SH-SY5Y (cell line): Measurements from ENCODE around the gene RBFOX2.

Experiments
- GATA2 ChIP-seq: IDR thresholded peaks from 2 replicates; pipeline ENCODE4 v1.6.1; 2011; ENCODE audit warnings: mild to moderate bottlenecking, low read depth, low read length
- GATA3 ChIP-seq: IDR thresholded peaks from 2 replicates; pipeline ENCODE4 v1.6.1; 2011; ENCODE audit warnings: low read depth, mild to moderate bottlenecking, low read length, moderate library complexity

Gene RBFOX2

DNA sequence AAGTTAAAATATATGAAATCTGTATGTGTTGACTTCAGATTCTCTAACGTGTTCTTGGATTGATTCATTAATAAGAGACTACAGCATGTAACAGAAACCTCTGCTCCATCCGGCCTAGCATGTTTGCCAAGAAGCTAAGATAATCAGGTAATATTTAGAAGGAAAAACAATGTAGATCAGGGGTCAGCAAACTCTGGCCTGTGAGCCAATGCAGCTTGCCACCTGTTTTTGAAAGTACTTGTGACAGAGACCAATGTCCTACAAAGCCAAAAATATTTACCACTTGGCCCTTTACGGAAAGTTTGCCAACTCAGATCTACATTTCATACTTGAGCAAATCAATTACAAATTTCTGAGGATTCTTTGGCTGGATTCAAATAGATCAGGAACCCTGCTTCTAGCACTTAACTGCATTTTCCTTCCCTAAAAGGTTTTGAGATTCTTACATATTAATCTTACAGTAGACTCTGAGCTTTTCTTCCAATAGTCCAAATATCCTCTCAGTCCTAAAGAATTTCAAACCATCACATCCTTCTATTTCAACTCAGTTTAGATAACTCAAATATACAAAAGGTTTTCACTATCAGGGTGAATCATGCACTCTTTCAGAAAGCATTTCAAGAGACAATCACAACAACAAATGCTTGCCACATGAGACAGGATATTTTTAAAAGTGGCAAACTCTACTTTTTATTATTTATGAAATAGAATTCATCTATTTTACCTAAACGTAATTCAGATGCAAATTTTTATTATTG is 281.5 kb downstream of the RBFOX2 start:
- TF ChIP-seq GATA2 (no peak), GATA3 (no peak)

GRCh38 chr22:35746248-35746647 is 282.4 kb downstream of the RBFOX2 start:
- TF ChIP-seq GATA2 (no peak), GATA3 (no peak)

- no peak for TF ChIP-seq GATA2
- no peak for TF ChIP-seq GATA3
Measured at GRCh38 chr22:35743326-35743860, 285.2 kb downstream of the RBFOX2 start.

DNA sequence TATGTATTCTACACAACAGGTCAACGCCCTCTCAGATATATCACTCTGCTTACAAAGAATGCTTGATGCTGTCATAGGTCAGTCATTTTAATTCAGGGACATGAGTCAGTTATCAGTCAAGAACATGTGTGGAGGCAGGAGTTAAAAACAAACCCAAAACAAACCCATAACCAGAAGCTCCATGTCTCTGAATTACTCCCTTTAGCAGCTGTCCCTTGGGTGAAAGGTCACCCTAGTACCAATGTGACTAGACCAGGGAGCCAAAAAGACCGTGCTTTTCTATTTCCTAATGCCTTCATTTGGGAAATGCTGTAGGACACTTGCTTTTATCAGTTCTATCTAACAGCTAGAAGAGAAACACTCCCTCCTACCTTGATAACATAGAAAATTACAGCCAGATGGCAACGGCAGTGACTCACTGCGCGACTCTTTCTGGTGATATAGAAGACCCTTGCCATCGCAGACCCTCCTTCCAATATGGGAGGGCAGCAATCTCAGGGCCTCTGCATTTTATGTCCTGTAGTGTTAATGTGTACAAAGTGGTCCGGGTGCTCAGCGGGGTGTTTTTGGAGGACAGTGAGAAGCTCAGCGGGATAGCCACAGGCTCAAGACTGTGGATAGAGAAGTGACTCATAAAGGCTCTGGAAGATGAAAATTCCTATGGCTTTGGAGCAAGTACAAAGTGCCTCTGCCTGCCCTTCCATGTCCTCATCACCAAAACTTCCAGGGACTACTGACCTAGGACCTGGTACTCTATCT is 286.1 kb downstream of the RBFOX2 start:
- peak; percentile 34; the same call in 1 of the 2 replicates for TF ChIP-seq GATA3
- TF ChIP-seq GATA2: peak; percentile 67

DNA sequence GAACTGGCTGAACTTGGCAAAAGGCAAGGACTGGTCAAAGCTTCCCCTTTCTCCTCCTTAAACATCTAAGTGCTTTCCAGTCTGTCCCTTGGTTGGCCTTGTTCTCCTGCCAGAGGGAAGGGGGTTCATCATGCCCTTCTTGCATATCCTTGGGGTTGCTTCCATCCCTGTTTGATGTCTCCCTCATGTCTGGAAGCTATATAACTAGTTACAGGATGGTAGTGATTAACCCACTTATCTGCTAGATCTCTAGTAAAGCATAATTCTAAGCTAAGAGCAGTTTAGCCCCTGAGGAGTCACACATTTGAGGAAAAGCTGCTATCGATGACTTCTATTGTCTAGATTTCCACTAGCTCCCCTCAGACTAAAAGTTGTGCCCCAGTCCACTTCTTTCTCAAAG is 288.0 kb downstream of the RBFOX2 start:
- no peak for TF ChIP-seq GATA3
- TF ChIP-seq GATA2: peak; percentile 69

GRCh38 chr22:35739931-35740380 is 288.7 kb downstream of the RBFOX2 start:
- no peak for TF ChIP-seq GATA2
- TF ChIP-seq GATA3: no peak

DNA sequence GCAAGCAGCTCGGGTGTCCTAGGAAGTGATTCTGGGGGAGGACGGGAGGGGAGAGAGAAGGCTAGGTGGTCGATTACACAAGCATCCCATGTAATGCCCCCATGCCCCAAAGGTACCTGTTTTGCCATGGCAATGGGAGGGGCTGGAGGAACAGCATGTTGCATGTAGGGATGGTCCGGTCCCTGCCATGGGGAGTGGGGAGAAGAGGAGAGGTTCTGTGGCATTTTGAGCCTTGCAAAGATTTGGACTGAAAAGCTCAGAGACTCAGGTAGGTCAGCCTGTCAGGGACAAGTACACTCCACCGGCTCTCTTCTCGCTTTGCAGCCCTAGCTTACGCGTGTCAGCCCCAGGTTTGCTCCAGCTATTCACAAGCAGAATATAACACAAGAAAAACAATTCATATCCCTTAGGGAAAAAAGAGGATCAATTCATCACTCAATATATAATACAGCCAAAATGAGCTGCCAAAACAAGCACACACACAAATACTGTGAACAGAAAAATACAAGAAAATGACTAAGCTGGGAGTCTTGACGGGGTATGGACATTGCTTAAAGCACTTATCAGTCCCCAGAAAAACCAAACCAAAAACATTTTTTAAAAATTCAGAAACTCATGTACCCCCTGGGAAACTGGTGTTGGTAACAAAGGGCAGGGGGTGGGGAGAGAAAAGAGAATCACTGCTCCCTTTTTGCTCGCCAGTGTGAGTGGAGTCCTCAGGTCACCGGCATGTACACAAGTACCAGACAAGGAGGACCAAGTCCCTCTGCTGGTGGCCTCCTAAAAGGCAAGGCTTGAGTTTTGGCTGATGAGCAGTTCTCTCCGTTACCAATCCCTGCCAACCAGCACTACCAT is 289.3 kb downstream of the RBFOX2 start:
- TF ChIP-seq GATA3 (no peak), GATA2 (no peak)

- TF ChIP-seq GATA3 (no peak), GATA2 (no peak)
Measured at GRCh38 chr22:35736701-35737100, 291.9 kb downstream of the RBFOX2 start.

- TF ChIP-seq GATA3 (no peak), GATA2 (no peak)
Measured at GRCh38 chr22:35736166-35736565, 292.5 kb downstream of the RBFOX2 start.

DNA sequence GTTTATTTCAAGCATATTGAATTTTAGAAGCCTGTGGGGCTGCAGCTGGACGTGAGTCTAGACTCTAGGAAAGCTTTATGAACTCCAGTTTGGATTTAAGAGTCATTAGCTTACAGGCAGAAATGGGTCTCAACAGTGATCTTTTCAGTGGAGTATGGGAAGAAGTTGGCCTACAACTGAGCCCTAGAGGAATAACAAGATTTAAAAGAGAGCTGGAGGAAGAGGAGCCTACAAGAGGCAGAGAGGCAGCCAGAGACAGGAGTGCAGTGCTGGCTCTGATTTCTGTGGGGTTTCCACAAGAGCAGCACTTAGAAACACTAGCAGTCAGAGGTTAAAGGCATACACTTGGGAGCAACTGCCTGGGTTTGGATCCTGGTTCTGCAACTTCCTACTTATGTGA is 293.1 kb downstream of the RBFOX2 start:
- TF ChIP-seq GATA2: no peak
- no peak for TF ChIP-seq GATA3

DNA sequence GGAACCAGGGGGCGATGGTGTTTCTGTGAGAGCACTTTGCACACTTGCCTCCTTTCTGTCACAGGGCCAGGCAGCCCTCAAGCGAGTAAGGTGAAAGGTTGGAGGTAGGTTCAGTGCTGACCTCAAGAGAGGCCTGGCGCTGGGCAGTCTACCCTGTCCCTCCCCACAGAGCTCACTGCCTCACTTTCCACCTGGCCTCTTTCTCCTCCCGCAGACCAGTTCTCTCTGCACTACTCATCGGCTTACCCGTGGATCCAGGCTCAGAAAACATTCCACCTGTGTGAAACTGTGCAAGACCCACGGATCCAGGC is 294.2 kb downstream of the RBFOX2 start:
- TF ChIP-seq GATA2: no peak

GRCh38 chr22:35733791-35734516 is 294.7 kb downstream of the RBFOX2 start:
- no peak for TF ChIP-seq GATA3
- no peak for TF ChIP-seq GATA2

DNA sequence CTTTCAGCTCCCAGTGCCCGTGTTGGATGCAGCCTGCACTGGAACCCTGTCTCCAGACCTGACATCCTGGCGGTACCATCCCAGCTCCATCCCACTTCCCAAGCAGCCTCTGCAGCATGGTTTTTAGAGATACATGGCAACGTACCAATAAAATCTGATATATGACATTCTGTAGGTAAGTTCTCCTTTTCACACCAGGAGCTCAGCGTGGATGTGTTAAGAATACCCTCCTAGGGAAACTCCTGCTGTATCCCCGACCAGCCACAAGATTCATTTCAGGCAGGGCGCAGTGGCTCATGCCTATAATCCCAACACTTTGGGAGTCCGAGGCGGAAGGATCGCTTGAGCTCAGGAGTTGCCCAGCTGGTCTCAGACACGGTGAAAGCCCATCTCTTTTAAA is 295.6 kb downstream of the RBFOX2 start:
- TF ChIP-seq GATA2 (no peak), GATA3 (no peak)
